HK-2 (cell line): ENCODE results near the gene DZIP1L.
"Not testable (repeated sequence)": the region's sequence is repeated elsewhere in the genome, so short reads cannot be mapped to it uniquely, and the experiment has no call there.

Source experiments
- DNase-seq: peaks from one replicate; pipeline ENCODE4 v3.0.0-alpha.2; 2018; ENCODE audit not compliant: unreplicated experiment

DZIP1L gene

GRCh38 chr3:138113326-138113725, 2.1 kb downstream of the DZIP1L start:
- peak; percentile 71 for DNase-seq

GRCh38 chr3:138112362-138112761, 3.0 kb downstream of the DZIP1L start:
- DNase-seq = no peak

- no peak for DNase-seq
Observed at GRCh38 chr3:138105598-138105997, 9.8 kb downstream of the DZIP1L start.

- no peak for DNase-seq
Observed at GRCh38 chr3:138103466-138103865, 11.9 kb downstream of the DZIP1L start.

DNA sequence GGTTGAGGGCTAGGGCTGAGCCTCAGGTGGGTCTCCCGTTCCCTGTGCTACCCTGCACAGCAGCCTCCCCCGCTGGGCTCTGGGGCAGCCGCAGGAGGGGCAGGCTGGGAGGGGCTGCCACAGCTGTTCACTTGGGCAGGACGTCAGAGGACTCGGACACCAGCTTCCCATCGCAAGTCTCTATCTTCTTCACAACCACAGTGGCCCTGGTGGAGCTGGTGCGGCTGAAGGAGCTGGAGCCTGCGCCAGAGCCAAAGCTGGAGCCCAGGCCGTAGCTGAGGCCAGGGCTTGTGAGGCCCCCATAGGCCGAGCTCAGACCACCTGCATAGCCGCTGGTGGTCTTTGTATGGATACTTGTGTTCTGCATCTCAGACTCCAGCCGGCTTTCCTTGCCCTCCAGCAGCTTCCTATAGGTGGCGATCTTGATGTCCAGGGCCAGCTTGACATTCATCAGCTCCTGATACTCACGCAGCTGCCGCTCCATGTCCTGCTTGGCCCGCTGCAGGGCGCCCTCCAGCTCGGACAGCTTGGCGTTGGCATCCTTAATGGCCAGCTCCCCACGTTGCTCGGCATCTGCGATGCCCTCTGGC, 14.0 kb downstream of the DZIP1L start:
- DNase-seq = not testable (repeated sequence)

GRCh38 chr3:138099417-138099816, 16.0 kb downstream of the DZIP1L start:
- DNase-seq = no peak

- DNase-seq = no peak
Observed at GRCh38 chr3:138097192-138098172, 17.9 kb downstream of the DZIP1L start.

DNA sequence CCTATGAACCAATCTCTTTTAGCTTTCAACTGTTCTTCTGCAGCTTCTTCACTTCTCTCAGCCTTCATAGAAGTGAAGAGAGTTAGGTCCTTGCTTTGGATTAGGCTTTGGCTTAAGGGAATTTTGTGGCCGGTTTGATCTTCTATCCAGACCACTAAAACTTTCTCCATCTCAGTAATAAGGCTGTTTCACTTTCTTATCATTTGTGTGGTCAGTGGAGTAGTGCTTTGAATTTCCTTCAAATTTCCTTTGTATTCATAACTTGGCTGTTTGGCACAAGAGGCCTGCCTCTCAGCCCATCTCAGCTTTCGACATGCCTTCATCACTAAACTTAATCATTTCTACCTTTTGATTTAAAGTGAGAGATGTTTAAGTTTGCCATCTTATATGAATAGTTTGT, 21.7 kb downstream of the DZIP1L start:
- no peak for DNase-seq

DNA sequence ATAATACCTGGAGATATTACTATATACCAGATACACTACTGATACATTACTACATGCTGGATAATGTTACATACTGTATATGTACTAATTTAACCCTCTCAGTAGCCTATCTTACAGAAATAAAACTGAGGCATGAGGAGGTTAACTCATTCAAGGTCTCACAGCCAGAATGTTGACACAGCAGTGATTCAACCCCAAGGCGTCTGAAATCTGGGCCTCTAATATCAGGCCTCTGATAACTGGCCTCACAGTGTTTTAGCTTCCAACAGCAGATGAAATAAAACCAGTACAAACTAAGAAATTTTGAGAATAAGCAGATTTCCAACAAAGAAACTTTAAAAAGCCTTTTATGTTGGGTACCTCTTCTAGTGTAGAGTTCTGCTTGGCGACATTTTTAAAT, 23.4 kb downstream of the DZIP1L start:
- no peak for DNase-seq

GRCh38 chr3:138089091-138089490, 26.3 kb downstream of the DZIP1L start:
- no peak for DNase-seq

- not testable (repeated sequence) for DNase-seq
Observed at GRCh38 chr3:138085745-138086144, 29.7 kb downstream of the DZIP1L start.

GRCh38 chr3:138084196-138084595, 31.2 kb downstream of the DZIP1L start:
- no peak for DNase-seq

GRCh38 chr3:138082992-138083386, 32.4 kb downstream of the DZIP1L start:
- no peak for DNase-seq

- peak; percentile 41 for DNase-seq
Observed at GRCh38 chr3:138082085-138082991, 33.1 kb downstream of the DZIP1L start.

DNA sequence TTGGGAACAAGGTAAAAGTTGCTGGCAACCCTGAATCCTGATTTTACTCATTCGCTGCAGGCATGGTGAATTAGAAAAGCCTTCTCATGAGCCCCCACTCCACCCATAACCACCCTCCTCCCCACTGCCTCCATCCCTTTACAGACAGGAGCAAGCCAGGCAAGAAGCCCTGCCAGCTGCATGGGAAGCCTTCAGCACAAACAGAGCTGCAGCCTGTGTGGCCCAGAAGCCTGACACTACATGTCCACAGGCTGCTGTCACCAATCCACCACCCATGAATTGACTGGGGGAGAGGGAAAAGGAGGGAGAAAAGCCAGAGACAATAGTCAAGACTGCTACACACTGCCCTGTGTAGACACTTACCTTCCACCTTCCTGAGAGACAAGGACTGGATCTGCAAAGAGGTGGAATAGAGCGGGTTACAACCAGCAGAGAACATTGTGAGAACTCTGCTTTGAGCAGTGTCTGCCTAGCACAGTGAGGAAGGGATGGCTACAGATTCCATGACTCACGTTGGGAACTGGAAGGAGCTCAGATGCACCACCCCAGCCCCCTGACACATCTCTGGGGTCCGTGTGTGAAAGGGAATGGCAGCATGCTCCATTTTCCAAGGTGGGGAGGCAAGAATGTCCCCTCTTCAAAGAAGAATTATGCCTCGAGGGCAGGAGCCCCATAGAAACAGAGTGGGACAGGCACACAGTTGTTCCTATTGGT, 33.9 kb downstream of the DZIP1L start:
- no peak for DNase-seq

GRCh38 chr3:138079901-138080300, 35.5 kb downstream of the DZIP1L start:
- no peak for DNase-seq

GRCh38 chr3:138078901-138079344, 36.5 kb downstream of the DZIP1L start:
- DNase-seq = peak; percentile 72

DNA sequence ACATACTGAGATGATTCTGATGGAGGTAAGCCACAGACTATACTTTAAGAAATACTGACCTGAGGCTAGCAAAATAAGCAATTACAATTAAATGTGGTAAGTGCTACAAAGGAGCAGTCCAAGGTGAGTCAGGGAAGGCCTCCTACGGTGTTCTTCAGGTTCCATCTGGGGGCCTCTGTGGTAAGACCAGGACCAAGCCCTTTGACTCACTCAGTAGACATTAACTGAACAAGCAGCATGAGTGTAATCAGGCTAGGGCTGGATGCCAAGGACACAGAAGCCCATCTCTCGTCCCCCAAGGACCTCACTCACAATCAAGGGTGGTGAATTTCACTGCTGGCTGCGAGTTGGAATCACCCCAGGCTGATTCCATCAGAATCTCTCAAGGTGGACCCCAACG, 37.3 kb downstream of the DZIP1L start:
- DNase-seq = peak; percentile 53

DNA sequence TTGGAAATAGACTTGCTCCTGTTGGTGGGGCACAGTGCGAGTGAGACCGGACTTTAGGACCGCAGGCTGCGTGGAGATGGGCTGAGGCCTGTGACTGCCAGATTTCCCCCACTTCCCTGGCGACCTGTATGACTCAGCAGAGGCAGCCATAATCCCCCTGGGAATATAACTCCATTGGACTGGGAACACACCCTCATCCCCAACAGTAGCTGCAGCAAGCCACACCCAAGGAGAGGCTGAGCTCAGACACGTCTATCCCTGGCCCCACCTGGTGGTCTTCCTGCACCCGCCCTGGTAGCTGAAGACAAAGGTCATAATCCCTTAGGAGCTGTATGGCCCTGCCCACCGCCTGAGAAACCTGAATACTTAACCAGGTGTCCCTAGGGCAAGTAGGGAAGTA, 42.6 kb downstream of the DZIP1L start:
- no peak for DNase-seq

GRCh38 chr3:138070006-138070405, 45.4 kb downstream of the DZIP1L start:
- DNase-seq = no peak

DNA sequence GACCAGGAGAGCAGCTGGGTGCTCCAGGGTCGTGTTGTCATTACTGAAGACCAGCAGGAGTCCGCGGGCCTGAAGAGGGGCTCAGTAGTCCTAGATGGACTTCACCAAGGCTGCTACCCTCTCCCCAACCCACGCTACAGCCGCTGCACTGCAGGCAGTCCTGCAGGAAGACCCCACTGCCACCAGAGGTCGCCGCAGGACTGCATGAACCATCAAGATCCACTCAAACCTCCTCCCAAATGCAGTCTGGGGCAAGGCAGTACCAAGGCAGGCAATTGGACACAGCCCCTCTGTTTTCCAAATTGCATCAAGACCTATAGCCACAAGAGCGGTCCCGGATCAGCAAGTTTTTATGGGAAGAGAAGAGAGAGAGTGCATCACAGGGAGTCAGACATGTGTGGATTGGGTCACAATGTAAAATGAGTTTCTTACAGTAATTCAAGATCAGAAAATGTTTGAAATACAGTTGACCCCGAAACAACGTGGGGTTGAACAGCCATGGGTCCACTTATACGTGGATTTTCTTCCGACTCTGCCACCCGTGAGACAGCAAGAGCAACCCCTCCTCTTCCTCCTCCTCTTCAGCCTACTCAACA, 46.7 kb downstream of the DZIP1L start:
- DNase-seq = peak; percentile 80
